GM11168 (cell line): ENCODE results near the gene SLC22A14.
"Not testable (repeated sequence)": the region's sequence is repeated elsewhere in the genome, so short reads cannot be mapped to it uniquely, and the experiment has no call there.

Experiments used
- in situ Hi-C: fragments of 300-500 bp; cut with MboI; formaldehyde crosslinking; loops from one replicate; pipeline ENCODE4 v1.12.0; 2022; ENCODE audit warnings: low sequenced_read_pairs; ENCODE audit not compliant: unreplicated experiment

SLC22A14 gene

DNA sequence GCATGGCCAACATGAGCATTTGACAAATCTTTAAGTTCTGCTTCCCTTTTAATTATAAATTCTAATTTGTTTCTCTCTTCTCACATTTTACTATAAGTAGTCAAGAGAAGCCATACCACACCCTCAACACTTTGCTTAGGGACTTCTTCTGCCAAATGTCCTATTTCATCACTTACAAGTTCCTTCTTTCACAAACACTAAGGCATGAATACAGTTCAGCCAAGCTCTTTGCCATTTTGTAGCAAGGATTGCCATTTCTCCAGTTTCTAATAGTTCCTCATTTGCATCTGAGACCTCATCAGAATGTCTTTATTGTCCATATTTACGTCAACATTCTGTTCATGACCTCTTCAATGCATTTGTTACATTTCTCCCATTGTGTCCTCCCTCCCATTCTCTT, 29.4 kb downstream of the SLC22A14 start:
- in situ Hi-C loops = no loop called here

GRCh38 chr3:38311941-38312340, 29.8 kb downstream of the SLC22A14 start:
- in situ Hi-C loops = no loop called here

DNA sequence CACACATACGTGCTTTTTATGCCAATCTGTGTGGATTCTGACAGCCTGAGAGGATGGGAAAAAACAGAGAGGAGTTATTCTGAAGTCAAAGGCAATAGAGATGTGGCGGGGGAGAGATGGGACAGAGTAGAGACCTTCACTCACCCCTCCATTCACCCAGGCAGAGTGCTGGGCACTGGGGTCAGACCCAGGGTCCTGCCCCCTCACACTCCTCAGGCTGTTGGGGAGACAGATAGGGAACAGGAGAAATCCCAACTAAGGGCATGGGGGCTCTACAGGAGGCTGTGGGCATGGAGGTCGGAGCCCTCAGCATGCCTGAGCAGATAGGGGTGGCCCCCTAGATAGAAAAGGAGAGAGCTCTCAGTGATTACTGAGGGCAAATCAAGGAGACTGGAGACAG, 30.3 kb downstream of the SLC22A14 start:
- in situ Hi-C loops = no loop called here

DNA sequence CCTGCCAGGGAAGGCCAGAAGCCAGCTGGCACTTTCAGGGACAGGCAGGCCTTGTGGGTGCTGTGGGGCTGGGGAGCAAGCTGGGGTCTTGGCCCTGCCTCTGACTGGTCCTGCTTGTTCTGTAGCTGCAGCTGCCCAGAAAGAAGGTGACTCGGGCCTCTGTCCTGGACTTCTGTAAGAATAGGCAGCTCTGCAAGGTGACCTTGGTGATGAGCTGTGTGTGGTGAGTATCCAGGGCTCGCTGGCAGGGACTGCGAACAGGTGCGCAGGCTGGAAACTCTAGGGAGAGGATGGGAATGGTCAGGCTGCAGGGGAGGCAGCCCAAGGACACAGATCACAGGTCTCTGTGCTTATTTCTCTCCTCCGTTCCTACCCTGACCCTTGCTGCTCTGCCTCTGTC, 31.2 kb downstream of the SLC22A14 start:
- in situ Hi-C loops = no loop called here

DNA sequence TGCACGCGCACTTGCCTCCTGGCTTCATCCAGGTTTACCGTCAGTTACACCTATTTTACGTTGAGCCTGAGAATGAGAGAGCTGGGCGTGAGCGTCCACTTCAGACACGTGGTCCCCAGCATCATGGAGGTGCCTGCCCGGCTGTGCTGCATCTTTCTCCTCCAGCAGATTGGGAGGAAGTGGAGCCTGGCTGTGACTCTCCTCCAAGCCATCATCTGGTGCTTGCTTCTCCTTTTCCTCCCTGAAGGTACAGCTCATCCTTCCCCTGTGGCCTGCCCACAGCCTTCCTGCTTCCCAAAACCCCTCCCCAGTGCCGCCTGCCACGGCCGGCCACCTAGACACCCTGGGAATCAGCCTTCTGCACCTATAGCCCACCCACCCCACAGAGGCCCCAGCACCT, 31.6 kb downstream of the SLC22A14 start:
- in situ Hi-C loops = no loop called here

DNA sequence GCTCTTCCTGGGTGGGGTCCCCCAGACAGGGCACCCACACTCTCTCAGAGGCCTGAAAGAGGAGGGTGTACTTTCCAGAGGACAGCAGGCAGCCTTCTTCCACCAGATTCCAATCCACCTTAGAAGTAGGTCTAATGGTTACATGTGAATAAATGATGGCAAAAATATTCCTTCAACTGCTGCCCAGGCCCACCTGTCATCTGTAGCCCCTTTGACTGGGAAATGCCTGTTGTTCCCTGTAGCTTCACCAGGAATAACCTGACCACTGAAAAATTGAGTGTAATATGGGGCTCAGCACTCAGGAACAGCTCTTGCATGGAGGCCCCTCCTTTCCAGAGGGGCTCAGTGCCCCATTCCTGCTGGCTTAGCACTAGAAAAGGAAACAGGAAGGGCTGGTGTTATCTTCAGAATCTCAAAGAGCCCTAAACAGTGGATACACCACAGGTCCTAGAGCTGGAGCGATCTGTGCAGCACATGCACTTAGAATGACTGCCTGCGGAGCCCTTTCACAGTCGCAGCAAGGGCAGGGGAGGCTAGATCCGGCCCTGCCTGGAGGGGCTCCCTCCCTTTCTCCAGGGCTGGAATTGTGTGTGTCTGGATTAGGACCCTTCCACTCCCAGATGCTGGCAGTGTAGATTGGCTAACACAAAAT, 32.1 kb downstream of the SLC22A14 start:
- in situ Hi-C loops = no loop called here

DNA sequence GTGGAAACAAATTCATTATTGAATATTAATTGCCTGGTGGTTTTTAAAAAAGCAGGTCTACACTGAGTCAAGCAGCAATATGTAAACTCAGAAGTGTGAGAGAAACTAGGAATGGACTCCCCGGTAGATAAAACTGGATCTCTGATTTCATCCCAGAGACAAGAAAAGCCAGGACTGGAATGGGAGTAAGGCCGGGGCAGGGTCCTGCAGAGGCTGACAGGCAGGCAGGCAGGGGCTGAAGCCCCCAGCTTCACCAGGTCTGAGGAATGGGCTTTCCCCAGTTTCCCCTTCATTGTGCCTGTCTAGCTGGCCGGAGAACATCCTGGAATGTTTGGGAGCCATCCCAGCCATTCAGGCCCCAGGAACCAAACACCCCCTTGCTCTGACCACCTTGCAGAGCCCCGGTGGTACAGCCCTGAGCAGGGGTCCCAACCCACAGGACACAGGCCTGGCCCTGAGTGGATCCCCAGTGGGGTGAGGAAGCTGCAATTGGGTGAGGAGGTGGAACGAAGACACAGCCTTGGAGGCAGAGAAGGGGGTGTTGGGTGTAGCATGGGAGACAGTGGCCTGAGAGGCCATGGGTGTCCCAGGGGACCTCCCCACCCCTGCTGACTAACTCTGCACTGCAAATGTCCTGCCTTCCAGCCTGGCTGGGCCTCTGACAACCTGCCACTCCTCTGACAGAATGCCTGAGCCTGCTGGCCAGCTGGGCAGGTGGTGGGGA, 32.8 kb downstream of the SLC22A14 start:
- in situ Hi-C loops = no loop called here

GRCh38 chr3:38315488-38316230, 33.6 kb downstream of the SLC22A14 start:
- in situ Hi-C loops = no loop called here

- in situ Hi-C loops = no loop called here
These were observed 34.5 kb downstream of the SLC22A14 start for GRCh38 chr3:38316356-38317191.

- in situ Hi-C loops = no loop called here
These were observed 35.2 kb downstream of the SLC22A14 start for GRCh38 chr3:38317192-38317759.

DNA sequence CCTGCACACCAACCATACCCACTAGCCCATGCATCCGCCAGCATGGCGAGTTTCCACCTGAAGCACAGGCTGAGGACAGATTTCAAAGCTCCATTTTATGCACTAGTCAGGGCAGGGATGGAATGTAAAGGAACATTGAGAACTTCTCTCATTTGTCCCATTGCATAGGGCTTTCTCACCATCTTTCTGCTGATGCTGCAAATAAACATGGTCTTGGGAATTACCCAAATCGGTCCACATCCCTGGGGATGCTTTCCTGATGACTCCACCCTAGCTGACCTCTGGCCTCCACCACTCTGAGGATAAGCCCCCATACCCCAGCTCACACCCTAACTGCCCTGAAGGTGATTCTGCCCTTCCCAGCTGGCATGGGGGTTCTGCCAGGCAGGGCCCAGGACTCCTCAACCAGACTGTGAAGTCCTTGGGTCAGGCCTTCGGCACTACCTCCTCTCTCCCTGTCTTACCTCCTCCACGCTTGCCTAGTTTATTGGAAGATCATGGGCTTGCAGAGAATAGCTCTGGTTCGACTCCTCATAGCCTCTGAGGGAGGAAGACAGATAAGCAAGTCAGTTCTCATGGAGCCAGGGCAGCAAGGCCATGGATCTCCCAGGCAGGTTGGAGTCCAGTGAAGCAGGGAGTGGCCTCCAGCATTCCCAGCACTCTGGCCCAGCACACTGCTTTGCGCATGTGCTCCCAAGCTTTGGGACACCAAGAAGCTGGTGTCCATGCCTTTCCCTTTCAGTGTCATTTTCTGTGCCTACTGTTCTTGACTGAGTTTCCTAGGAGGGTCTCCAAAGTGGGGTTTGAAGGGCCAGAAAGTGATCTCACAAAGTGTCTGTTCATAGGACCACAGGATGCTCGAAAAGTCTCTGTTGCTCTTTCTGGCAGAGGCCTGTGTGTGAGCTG, 36.9 kb downstream of the SLC22A14 start:
- in situ Hi-C loops = no loop called here

DNA sequence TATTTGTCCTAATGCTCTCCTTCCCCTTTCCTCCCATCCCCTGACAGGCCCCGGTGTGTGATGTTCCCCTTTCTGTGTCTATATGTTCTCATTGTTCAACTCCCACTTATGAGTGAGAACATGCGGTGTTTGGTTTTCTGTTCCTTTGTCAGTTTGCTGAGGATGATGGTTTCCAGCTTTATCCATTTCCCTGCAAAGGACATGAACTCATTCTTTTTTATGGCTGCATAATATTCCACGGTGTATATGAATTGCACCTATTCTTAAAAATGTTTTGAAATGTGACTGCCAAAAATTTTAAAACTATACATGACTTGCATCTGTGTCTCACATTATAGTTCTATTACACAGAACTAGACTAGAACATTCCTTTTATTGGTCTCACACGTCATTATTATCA, 38.5 kb downstream of the SLC22A14 start:
- in situ Hi-C loops = not testable (repeated sequence)

DNA sequence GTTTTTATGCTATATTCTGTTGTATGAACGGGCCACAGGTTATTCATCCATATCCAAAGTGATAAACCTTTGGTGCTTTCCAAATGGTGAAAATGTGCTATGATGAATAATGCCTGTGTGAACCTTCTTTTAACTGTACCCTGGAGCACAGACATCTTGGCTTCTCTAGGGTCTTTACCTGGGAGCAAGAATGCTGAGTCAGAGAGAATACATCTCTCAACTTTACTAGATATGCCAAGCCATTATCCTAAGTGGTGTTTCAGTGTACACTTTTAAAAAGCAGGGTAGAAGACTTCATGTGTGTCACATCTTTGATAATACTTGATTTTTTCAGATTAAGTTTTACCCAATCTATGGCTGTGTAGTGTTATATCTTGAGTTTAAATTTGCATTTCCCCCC, 41.0 kb downstream of the SLC22A14 start:
- in situ Hi-C loops = no loop called here

GRCh38 chr3:38325256-38325655, 43.2 kb downstream of the SLC22A14 start:
- in situ Hi-C loops = no loop called here

- in situ Hi-C loops = no loop called here
These were observed 45.4 kb downstream of the SLC22A14 start for GRCh38 chr3:38327335-38328009.

DNA sequence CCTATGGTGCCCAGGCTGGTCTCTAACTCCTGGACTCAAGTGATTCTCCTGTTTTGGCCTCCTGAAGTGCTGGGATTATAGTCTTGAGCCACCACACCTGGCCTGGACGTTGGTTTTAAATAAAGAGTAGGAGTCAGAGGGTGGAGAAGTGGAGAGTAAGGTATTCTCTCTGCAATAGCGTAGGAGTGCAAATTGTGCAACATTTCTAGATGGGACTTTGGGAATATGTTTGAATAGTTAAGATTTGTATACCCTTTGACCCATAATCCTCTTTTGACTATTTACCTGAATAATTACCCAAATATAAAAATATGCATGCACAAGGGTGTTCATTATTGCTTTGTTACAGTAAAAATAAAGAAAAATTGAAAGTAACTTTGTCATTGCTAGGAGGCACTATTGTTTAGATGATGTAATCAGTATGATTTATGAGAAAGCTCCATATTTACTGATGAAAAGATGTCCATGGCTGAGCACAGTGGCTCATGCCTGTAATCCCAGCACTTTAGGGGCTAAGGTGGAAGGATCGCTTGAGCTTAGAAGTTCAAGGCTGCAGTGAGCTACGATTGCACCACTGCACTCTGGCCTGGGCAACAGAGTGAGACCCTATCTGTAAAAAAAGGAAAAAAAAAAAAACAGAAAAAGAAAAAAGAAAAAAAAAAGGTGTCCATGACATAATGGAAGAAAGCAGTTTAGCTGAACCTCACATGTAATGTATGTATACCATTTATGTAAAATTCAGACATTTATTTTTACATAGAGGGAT, 49.3 kb downstream of the SLC22A14 start:
- in situ Hi-C loops = no loop called here

- in situ Hi-C loops = no loop called here
These were observed 50.1 kb downstream of the SLC22A14 start for GRCh38 chr3:38332201-38332600.
